ENCODE measurements around the gene MS4A10.

- TF ChIP-seq EZH2phosphoT487 (IDR thresholded peaks at IDR 0.05; ENCODE audit: unreplicated experiment) (no peak), EZH2 (IDR thresholded peaks at IDR 0.05; ENCODE audit: low read depth, unreplicated experiment) (no peak)
- TF ChIP-seq, protein P1, sequence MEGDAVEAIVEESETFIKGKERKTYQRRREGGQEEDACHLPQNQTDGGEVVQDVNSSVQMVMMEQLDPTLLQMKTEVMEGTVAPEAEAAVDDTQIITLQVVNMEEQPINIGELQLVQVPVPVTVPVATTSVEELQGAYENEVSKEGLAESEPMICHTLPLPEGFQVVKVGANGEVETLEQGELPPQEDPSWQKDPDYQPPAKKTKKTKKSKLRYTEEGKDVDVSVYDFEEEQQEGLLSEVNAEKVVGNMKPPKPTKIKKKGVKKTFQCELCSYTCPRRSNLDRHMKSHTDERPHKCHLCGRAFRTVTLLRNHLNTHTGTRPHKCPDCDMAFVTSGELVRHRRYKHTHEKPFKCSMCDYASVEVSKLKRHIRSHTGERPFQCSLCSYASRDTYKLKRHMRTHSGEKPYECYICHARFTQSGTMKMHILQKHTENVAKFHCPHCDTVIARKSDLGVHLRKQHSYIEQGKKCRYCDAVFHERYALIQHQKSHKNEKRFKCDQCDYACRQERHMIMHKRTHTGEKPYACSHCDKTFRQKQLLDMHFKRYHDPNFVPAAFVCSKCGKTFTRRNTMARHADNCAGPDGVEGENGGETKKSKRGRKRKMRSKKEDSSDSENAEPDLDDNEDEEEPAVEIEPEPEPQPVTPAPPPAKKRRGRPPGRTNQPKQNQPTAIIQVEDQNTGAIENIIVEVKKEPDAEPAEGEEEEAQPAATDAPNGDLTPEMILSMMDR (conservative IDR thresholded peaks at IDR 0.05; ENCODE audit: low read depth in 2 of 2), result no peak
Measured at GRCh38 chr11:60771146-60771545, 14.0 kb upstream of the MS4A10 start.

Data from GM23338 (cell line).